Endothelial cell of umbilical vein (primary cell): Measurements from ENCODE around the gene SENP6. TPM values are rescaled to one million over a fixed set of nuclear protein-coding genes. Genes with fewer than 3 reads are reported as not detected.
A peak's percentile ranks its signal among the peaks of the same experiment; 100 is the strongest.
"Not testable (repeated sequence)": the region's sequence is repeated elsewhere in the genome, so short reads cannot be mapped to it uniquely, and the experiment has no call there.

Experiments used
- BruUV-seq: library from RNA; stranded (reverse); fragments of 400-500 nt; replicated peaks from 2 replicates; lab custom pipeline; 2021; lab: Mats Ljungman, UMichigan
- CTCF ChIA-PET: fragments of 300-600, 350-600 bp; sonication (Branson Sonifier 250); formaldehyde crosslinking; loops from one replicate; lab custom pipeline; 2021; ENCODE audit warnings: antibody characterized with exemption, inconsistent platforms; lab: Charles Lee
- POLR2A ChIA-PET: fragments of 300-600, 350-600 bp; sonication (Branson Sonifier 250); formaldehyde crosslinking; loops from one replicate; lab custom pipeline; 2021; ENCODE audit warnings: antibody characterized with exemption, inconsistent platforms; lab: Charles Lee
- DNase-seq: peaks from one replicate; pipeline ENCODE4 v3.0.0-alpha.2; 2011; ENCODE audit warnings: low read depth, low spot score
- FAIRE-seq: peaks from 2 replicates; lab custom pipeline; 2011; peaks lifted over from hg19 to GRCh38; lab: Jason Lieb, UNC
- H2AFZ ChIP-seq: 2 replicates; pipeline ENCODE4 v1.6.0; 2012; ENCODE audit warnings: low read depth, low read length, control low read depth, inconsistent platforms
- H3K27ac ChIP-seq: 2 replicates; pipeline ENCODE4 v1.5.1; 2011; ENCODE audit warnings: low read depth, mild to moderate bottlenecking, control low read depth, low read length, moderate library complexity; ENCODE audit not compliant: insufficient read depth
- H3K27me3 ChIP-seq, 2 experiments: 2 replicates each; pipeline versions ENCODE4 v1.6.0 to v1.6.1; 2011; ENCODE audit warnings: low read length in 2 of 2, mixed read lengths in 1 of 2; ENCODE audit not compliant: control insufficient read depth in 2 of 2, insufficient read depth in 2 of 2
- H3K36me3 ChIP-seq, 2 experiments: 2 replicates in 1 of 2; 3 replicates in 1 of 2; pipeline ENCODE4 v1.5.1; 2011; ENCODE audit warnings: low read length in 2 of 2, mild to moderate bottlenecking in 1 of 2, moderate library complexity in 1 of 2; ENCODE audit not compliant: control insufficient read depth in 2 of 2, insufficient read depth in 2 of 2; ENCODE audit errors: extremely low read depth in 1 of 2
- H3K4me1 ChIP-seq: 3 replicates; pipeline ENCODE4 v1.5.1; 2011; ENCODE audit warnings: mild to moderate bottlenecking, low read length; ENCODE audit not compliant: control insufficient read depth, insufficient read depth; ENCODE audit errors: extremely low read depth
- H3K4me2 ChIP-seq: 2 replicates; pipeline ENCODE4 v1.6.1; 2011; ENCODE audit warnings: low read length, control low read depth, mixed read lengths; ENCODE audit not compliant: insufficient read depth
- H3K4me3 ChIP-seq, 3 experiments: fragments of 200-600 bp in 1 of 3; sonication (generic), shearing (Covaris generic) in 1 of 3; replicated peaks in 1 of 3; 2 replicates each; pipeline ENCODE4 v1.5.1; 2011 to 2016; ENCODE audit warnings: control low read depth in 3 of 3, low read length in 3 of 3, mild to moderate bottlenecking in 2 of 3, inconsistent platforms in 1 of 3, low read depth in 1 of 3, moderate library complexity in 1 of 3; ENCODE audit not compliant: insufficient read depth in 1 of 3
- H3K79me2 ChIP-seq: 2 replicates; pipeline ENCODE4 v1.6.0; 2012; ENCODE audit warnings: low read length, inconsistent platforms; ENCODE audit not compliant: control insufficient read depth, insufficient read depth
- H3K9ac ChIP-seq: replicated peaks from 2 replicates; pipeline ENCODE3; 2011; ENCODE audit warnings: low read length, control low read depth; ENCODE audit not compliant: insufficient read depth; ENCODE audit errors: extremely low read depth
- H3K9me1 ChIP-seq: replicated peaks from 3 replicates; pipeline ENCODE4 v1.6.0; 2011; ENCODE audit warnings: mild to moderate bottlenecking, low read length; ENCODE audit not compliant: control insufficient read depth, insufficient read depth; ENCODE audit errors: extremely low read depth
- H3K9me3 ChIP-seq: replicated peaks from 2 replicates; pipeline ENCODE4 v1.5.1; 2012; ENCODE audit warnings: low read length, inconsistent platforms; ENCODE audit not compliant: control insufficient read depth, insufficient read depth
- H4K20me1 ChIP-seq: replicated peaks from 2 replicates; pipeline ENCODE3; 2011; ENCODE audit warnings: mild to moderate bottlenecking, low read length; ENCODE audit not compliant: control insufficient read depth, insufficient read depth; ENCODE audit errors: extremely low read depth
- GATA2 ChIP-seq: IDR thresholded peaks from 2 replicates; pipeline ENCODE4 v1.7.0; 2011; ENCODE audit warnings: low read depth, mild to moderate bottlenecking, moderate library complexity, mixed read lengths, low read length; ENCODE audit not compliant: insufficient read length, insufficient read depth
- JUN ChIP-seq: IDR thresholded peaks from 2 replicates; pipeline ENCODE4 v1.6.1; 2011; ENCODE audit warnings: borderline replicate concordance, low read depth; ENCODE audit not compliant: insufficient read length, insufficient read depth
- dilution Hi-C: fragments of 300-500 bp; cut with MboI; formaldehyde crosslinking; loops from one replicate; pipeline ENCODE4 v1.15.0; 2019; ENCODE audit warnings: low sequenced_read_pairs; ENCODE audit not compliant: extremely low pct_ligation_motif_present
- intact Hi-C: fragments of 100-400 bp; cut with micrococcal nuclease; formaldehyde crosslinking; loops from one replicate; pipeline ENCODE4 v1.10.0; 2022
- polyA plus RNA-seq, 4 experiments: library from polyadenylated mRNA; depleted of rRNA in 3 of 4; stranded (reverse) in 3 of 4; unstranded in 1 of 4; fragments of >200 nt; gene quantifications; 2 replicates each; pipeline versions ENCODE4 v1.2.1 to v1.2.3, GENCODE V29; 2011 to 2012; ENCODE audit warnings: missing spikeins in 1 of 4
- total RNA-seq: library from RNA; stranded (reverse); gene quantifications from 2 replicates; pipeline ENCODE4 v1.2.3, GENCODE V29; 2021
- TF ChIP-seq, protein P1 (sequence below), 2 donors: IDR thresholded peaks; 1 replicate in 1 of 2; 2 replicates in 1 of 2; pipeline ENCODE4 v1.5.1; 2011; ENCODE audit warnings: low read length in 2 of 2, mild to moderate bottlenecking in 2 of 2, moderate library complexity in 2 of 2, control low read depth in 1 of 2, inconsistent platforms in 1 of 2, low read depth in 1 of 2; ENCODE audit not compliant: insufficient read depth in 1 of 2; ENCODE audit errors: extremely low read depth in 1 of 2

Gene SENP6
- total and polyA plus RNA-seq, 2 donors (not counting 3 experiments of a cell fraction or from before 2014, with no cell fraction given), result 11.5 to 99.1 TPM

DNA sequence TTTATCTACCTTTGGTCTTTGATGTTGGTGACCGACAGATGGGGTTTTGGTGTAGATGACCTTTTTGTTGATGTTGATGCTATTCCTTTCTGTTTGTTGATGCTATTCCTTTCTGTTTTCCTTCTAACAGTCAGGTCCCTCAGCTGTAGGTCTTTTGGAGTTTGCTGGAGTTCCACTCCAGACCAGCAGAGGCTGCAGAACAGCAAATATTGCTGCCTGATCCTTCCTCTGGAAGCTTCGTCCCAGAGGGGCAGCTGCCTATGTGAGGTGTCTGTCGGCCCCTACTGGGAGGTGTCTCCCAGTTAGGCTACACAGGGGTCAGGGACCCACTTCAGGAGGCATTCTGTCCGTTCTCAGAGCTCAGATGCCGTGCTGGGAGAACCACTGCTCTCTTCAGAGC, 85.9 kb downstream of the SENP6 start:
- DNase-seq, dilution Hi-C loops, H3K27ac ChIP-seq, H3K9me1 ChIP-seq, POLR2A ChIA-PET, H3K9me3 ChIP-seq, H3K27me3 ChIP-seq, H3K4me1 ChIP-seq, H2AFZ ChIP-seq, FAIRE-seq, BruUV-seq, H3K36me3 ChIP-seq, H4K20me1 ChIP-seq, H3K4me2 ChIP-seq, H3K9ac ChIP-seq, H3K4me3 ChIP-seq, H3K79me2 ChIP-seq, intact Hi-C loops: not testable (repeated sequence)
- CTCF ChIA-PET, result interaction anchor here (0.7 kb wide), 1 partner anchor 13 kb away, joined by 3 read pairs; no protein-coding TSS in a partner anchor

DNA sequence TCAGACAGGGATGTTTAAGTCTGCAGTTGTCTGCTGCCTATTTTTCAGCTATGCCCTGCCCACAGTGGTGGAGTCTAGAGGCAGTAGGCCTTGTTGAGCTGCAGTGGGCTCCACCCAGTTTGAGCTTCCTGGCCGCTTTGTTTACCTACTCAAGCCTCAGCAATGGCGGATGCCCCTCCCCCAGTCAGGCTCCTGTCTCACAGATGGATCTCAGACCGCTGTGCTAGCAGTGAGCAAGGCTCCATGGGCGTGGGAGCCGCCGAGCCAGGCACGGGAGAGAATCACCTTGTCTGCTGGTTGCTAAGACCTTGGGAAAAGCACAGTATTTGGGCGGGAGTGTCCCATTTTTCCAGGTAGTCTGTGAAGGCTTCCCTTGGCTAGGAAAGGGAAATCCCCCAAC, 86.3 kb downstream of the SENP6 start:
- H4K20me1 ChIP-seq, H3K9ac ChIP-seq, H3K36me3 ChIP-seq, BruUV-seq, dilution Hi-C loops, DNase-seq, H3K79me2 ChIP-seq, H3K4me2 ChIP-seq, H3K27ac ChIP-seq, H3K4me3 ChIP-seq, H3K9me3 ChIP-seq, intact Hi-C loops, FAIRE-seq, H3K9me1 ChIP-seq, POLR2A ChIA-PET, H3K4me1 ChIP-seq, H3K27me3 ChIP-seq, H2AFZ ChIP-seq: not testable (repeated sequence)
- CTCF ChIA-PET, result interaction anchor here (0.7 kb wide), 1 partner anchor 12 kb away, joined by 3 read pairs; no protein-coding TSS in a partner anchor

DNA sequence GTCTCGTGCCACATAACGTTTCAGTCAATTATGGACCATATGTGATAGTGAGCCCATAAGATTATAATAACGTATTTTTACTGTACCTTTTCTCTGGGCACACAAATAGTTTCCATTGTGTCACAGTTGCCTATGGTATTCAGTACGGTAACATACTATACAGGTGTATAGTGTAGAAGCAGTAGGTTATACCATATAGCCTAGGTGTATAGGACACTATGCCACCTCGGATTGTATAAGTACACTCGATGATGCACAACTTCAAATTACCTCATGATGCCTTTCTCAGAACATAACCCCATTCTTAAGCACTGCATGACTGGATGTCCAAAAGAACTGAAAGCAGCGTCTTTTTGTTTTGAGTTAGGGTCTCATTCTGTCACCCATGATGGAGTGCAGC, 87.9 kb downstream of the SENP6 start:
- intact Hi-C loops, result no loop called here
- H3K9me1 ChIP-seq, result no peaks in the 10 kb centered on the region
- no peak overlapping the region for H3K27ac ChIP-seq
- H3K4me1 ChIP-seq, result no peaks in the 10 kb centered on the region
- dilution Hi-C loops, result no loop called here
- no peak overlapping the region for H3K4me2 ChIP-seq
- no peaks in the 10 kb centered on the region for H3K79me2 ChIP-seq
- ChIA-PET POLR2A (no interaction called here), CTCF (no interaction called here)
- no peak for DNase-seq
- H2AFZ ChIP-seq, result no peak overlapping the region
- no peaks in the 10 kb centered on the region for H4K20me1 ChIP-seq
- peak; percentile 49 for FAIRE-seq
- peaks cover 2% of the 10 kb centered on the region in 2 experiments for H3K36me3 ChIP-seq
- BruUV-seq, result no TSS peak
- no peaks in the 10 kb centered on the region for H3K9me3 ChIP-seq
- H3K9ac ChIP-seq, result no peak overlapping the region
- TF ChIP-seq JUN (no peak), GATA2 (no peak)
- TF ChIP-seq, protein P1, sequence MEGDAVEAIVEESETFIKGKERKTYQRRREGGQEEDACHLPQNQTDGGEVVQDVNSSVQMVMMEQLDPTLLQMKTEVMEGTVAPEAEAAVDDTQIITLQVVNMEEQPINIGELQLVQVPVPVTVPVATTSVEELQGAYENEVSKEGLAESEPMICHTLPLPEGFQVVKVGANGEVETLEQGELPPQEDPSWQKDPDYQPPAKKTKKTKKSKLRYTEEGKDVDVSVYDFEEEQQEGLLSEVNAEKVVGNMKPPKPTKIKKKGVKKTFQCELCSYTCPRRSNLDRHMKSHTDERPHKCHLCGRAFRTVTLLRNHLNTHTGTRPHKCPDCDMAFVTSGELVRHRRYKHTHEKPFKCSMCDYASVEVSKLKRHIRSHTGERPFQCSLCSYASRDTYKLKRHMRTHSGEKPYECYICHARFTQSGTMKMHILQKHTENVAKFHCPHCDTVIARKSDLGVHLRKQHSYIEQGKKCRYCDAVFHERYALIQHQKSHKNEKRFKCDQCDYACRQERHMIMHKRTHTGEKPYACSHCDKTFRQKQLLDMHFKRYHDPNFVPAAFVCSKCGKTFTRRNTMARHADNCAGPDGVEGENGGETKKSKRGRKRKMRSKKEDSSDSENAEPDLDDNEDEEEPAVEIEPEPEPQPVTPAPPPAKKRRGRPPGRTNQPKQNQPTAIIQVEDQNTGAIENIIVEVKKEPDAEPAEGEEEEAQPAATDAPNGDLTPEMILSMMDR (IDR thresholded peaks at IDR 0.05; ENCODE audit: extremely low read depth in 1 of 2, insufficient read depth in 1 of 2, low read depth in 1 of 2, low read length in 2 of 2), result no peak
- H3K4me3 ChIP-seq, result no peak overlapping the region
- no peaks in the 10 kb centered on the region for H3K27me3 ChIP-seq
